GM21619 (cell line): Measurements from ENCODE around the gene PPP4R2.

ENCODE experiments used
- ATAC-seq: cut with Tn5 transposase; IDR thresholded peaks from one replicate; pipeline ENCODE4 v1.9.1; 2021; ENCODE audit not compliant: unreplicated experiment

The PPP4R2 gene

GRCh38 chr3:73107676-73108187 lies 111.1 kb downstream of the PPP4R2 start:
- ATAC-seq = no peak

DNA sequence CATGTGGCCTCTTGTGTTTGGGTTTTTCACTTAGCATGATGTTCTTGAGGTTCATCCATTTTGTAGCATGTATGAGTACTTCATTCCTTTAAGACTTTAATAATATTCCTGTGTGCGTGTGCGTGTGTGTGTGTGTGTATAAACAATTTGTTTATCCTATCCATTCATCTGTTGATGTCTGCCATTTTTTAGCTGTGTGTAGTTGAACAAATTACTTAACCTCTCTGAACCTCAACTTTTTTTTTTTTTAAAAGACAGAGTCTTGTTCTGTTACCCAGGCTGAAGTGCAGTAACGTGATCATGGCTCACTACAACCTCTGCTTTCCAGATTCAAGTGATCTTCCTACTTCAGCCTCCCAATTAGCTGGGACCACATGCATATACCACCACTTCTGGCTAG lies 112.1 kb downstream of the PPP4R2 start:
- ATAC-seq = no peak

DNA sequence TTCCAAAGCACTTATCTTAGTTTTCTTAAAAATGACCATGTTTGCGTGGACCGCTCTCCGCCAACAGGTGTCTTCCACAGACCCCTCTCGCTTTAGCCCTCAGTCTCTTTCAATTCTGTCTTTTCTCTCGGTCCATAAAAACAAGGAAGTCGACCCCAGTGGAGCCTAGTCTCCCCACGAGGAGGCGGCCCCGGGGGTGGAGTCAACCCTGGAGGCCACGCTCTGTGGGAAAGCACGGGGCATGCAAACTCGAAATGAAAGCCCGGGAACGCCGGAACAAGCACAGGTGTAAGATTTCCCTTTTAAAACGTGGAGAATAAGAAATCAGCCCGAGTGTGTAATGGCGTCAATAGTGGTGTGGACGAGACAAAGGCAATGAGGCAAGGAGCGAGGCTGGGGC lies 113.9 kb downstream of the PPP4R2 start:
- no peak for ATAC-seq

GRCh38 chr3:73114711-73115110 lies 118.1 kb downstream of the PPP4R2 start:
- no peak for ATAC-seq

DNA sequence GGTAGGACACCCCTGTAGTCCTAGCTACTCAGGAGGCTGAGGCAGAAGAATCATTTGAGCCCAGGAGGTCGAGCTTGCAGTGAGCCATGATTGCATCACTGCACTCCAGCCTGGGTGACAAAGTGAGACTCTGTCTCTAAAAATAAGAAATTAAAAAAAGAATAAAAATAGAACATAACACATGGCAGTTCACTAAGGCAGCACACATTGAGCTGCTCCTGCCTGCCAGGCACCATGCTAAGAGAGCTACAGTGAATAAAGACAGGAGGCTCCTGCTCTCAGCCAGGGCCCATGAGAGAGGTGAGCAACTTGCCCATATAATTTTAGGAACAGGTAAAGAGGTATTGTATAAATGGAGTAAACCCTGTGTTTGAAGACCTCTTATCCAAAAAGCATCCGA lies 119.2 kb downstream of the PPP4R2 start:
- no peak for ATAC-seq
